Keratinocyte (primary cell): ENCODE data around the gene ZNF428.

Source experiments
- EZH2 ChIP-seq: IDR thresholded peaks from one replicate; pipeline ENCODE4 v1.6.1; 2012; ENCODE audit warnings: inconsistent platforms, mild to moderate bottlenecking, low read length, moderate library complexity
- TF ChIP-seq, protein P1 (sequence below), 3 experiments: IDR thresholded peaks in 1 of 3; conservative IDR thresholded peaks in 1 of 3; optimal IDR thresholded peaks in 1 of 3; 2 replicates in 2 of 3; 3 replicates in 1 of 3; pipeline versions ENCODE3 to v1.5.1; 2011; ENCODE audit warnings: low read length in 3 of 3, mild to moderate bottlenecking in 3 of 3, moderate library complexity in 2 of 3, control low read depth in 1 of 3, inconsistent platforms in 1 of 3; ENCODE audit not compliant: insufficient read depth in 2 of 3; ENCODE audit errors: extremely low read depth in 1 of 3

DNA sequence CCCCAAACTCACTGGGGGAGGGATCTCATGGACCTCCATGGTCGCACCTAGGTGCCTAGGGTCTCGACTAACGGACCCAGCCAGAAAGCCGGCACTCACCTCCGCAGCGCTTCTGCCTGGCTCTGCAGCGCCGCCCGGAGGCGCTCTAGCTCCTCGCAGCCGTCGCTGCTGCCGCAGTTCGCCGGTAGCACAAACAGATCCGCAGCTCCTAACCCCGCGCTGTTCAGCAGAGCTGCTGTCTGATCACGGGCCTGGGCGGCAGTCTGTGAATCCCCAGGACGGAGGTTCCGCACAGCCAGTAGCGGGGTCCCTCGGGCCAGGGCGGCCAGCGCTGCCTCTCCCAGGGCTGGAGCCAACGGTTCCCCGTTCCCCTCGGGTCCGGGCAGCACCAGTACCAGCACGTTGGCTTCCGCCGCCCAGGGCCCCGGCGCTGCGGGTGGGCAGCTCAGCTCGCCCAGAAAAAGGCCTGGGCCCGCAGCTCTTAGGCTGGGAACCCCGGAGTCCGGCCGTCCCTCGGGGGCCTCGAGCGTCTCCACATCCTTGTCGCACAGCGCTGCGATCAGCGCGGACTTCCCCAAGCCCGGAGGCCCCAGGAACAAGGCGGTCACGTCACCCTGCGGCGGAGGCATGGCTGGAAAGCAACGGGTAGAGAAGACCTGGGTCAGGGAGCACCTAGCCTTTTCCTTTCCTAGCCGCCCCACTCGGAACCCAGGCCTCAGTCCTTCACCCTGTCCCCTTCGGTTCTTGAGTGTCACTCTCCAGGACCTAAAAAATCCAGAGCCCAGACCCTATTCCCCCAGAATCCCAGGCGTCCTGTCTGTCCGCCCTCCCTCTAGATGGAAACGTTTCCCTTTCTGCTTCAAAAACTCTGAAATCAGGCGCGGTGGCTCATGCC lies 24.5 kb downstream of the ZNF428 start:
- TF ChIP-seq, protein P1, sequence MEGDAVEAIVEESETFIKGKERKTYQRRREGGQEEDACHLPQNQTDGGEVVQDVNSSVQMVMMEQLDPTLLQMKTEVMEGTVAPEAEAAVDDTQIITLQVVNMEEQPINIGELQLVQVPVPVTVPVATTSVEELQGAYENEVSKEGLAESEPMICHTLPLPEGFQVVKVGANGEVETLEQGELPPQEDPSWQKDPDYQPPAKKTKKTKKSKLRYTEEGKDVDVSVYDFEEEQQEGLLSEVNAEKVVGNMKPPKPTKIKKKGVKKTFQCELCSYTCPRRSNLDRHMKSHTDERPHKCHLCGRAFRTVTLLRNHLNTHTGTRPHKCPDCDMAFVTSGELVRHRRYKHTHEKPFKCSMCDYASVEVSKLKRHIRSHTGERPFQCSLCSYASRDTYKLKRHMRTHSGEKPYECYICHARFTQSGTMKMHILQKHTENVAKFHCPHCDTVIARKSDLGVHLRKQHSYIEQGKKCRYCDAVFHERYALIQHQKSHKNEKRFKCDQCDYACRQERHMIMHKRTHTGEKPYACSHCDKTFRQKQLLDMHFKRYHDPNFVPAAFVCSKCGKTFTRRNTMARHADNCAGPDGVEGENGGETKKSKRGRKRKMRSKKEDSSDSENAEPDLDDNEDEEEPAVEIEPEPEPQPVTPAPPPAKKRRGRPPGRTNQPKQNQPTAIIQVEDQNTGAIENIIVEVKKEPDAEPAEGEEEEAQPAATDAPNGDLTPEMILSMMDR (optimal IDR thresholded peaks at IDR 0.05 in 1 of 3, IDR thresholded peaks at IDR 0.05 in 1 of 3, conservative IDR thresholded peaks at IDR 0.05 in 1 of 3; ENCODE audit: extremely low read depth in 1 of 3, insufficient read depth in 2 of 3, low read length in 3 of 3): peak; percentile 81 to 98 (median 88)
- no peak for TF ChIP-seq EZH2
